Measurements from ENCODE around the gene SEBOX.

Gene SEBOX

GRCh38 chr17:28317966-28318758 lies 46.8 kb downstream of the SEBOX start:
- no peak for FAIRE-seq

DNA sequence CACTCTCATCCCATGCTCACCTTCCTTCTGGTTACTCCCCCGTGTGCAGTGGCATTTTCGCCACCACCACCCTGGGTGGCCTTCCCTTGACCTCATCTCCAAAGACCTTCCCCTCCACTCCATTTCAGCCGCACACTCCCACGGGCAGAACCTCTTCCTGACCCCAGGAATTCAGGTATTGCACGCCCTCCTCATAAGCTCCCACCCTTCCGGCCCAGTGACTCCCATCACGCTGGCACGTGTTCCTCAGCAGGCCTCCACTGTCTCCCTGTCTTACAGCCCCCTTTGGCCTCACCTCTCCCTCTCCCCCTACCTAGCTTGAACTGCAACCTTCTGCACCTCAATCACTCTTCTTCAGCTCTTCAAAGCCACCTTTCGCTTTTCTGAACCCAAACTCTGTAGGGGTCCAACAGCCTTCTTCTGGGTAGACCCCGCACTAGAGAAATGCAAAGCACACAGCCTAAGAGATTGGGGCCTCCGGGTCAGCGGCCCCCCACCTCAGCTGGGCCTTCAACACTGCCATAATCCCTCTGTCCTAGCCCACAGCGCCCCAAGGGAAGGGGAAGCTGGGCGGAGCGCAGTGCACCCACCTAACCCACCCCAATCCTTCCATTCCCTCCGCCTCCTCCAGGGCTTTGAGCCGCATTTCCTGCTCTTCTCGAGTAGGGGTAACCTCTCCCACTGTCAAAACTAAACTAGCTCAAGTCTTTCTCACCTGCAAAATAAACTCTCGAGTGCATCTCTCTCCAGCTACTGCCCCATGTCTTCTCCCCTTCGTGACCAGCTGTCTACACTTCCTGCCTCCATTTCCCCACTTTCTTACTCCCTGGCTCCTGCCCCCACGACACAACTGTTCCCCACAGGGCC lies 47.7 kb downstream of the SEBOX start:
- no peak for FAIRE-seq

DNA sequence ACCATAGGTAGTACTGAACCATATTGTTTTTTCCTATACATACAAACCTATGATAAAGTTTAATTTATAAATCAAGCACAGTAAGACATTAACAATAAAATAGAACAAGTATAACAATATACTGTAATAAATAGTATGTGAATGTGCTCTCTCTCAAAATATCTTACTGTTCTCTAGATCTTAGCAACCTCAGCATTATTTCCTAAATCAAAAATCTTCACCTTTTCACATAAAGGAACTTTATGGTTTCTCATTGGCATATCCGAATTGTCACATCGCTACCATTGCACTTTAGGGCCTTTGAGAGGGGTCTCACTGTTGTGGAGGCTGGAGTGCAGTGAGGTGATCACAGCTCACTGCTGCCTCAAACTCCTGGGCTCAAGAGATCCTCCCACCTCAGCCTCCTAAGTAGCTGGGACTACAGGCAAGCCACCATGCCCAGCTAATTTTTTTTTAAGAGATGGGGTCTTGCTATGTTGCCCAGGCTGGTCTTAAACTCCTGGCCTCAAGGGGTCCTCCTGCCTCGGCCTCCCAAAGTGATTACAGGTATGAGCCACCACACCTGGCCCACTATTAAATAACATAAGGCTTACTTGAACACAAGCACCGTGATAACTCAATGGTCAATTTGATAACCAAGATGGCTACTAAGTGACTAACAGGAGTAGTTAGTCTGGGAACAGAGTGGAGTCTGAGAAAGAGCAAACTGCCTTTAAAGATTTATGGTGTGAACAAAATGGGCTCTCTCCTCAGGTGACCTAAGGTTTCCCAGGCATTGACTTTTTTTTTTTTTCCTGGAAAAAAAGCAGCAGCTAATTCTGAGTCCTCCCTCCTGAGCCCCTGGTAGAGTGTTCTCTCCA lies 48.9 kb downstream of the SEBOX start:
- no peak for FAIRE-seq

- FAIRE-seq: no peak
These were observed 51.2 kb downstream of the SEBOX start for GRCh38 chr17:28313841-28314240.
